Colon (tissue), 2 donors: ENCODE data around the gene EFNA5.

Experiments
- FAIRE-seq: peaks from 2 replicates; lab custom pipeline; 2012; peaks lifted over from hg19 to GRCh38; lab: Jason Lieb, UNC
- donor health status: control.
- donor health status: control.

The EFNA5 gene

DNA sequence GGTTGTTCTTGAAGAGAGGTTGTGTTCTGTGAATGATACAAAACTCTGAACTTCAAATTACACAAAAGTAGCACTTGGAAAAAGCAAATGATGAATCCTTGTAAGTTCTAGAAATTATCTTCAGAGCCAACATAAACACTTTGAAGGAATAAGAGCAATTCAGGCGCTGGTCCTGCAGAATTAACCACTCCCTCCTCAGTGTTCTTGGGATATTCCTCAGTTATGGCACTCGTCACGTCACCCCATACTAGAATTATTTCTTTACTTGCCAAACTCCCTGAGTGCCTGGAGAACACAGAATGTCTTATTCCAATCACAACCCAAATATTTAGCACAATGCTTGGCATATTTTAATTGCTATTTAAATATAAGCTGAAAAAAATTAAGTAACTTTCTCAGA lies 126.3 kb downstream of the EFNA5 start:
- no peak for FAIRE-seq

DNA sequence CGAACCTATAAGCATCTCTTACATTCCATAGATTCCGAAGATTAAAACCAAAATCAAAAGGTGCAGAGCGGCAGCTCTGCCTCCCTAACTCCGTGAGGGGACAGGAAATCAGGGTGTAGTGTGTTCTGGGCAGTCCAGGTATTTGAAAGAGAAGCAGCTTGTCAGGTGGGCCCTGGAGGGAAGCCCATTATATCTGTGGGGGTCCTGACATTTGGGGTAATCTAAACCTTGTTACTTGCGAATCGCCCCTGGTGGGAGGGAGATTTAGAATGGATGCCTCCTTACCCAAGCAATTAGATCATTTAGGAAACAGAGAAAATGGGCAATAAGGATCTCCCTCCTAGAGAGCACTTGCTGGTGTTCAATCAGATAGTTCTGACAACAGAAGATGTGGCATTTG lies 126.9 kb downstream of the EFNA5 start:
- no peak for FAIRE-seq

DNA sequence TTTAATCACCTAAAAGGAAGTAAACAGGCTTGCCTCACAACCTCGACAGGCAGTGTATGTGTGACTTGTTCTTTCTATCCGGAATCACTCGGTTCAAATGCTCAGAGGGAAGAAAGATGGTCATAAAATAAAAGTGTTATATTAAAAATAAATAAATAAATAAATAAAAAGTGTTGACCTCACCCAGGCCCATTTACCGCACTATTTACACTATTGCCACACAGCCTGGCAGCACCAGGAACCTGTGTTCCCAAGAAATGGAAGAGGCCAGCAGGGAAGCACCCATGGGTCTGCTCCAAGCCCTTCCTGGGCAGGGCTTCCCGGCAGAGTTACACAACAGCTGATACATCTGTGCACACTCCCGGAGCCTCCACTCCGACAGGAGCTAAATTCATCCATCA lies 127.9 kb downstream of the EFNA5 start:
- FAIRE-seq: no peak

DNA sequence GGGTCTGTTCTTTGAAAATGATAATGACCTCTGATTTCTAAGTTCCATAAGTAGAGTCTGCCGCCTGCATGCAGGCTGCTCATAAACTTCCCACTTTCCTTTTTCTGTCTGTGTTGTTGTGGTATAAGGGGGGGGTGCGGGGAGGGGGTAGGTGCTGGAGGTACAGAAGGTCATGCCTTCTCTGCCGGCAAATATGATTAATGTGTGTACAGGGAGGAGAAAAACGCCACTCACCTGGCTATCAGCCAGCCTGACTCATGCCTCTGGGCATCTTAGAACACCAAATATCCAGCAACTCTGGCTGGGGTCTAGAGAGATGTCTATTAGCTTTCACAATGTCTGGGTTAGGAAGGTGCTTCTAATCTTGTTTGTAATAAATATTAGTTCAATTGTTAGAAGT lies 128.3 kb downstream of the EFNA5 start:
- no peak for FAIRE-seq

DNA sequence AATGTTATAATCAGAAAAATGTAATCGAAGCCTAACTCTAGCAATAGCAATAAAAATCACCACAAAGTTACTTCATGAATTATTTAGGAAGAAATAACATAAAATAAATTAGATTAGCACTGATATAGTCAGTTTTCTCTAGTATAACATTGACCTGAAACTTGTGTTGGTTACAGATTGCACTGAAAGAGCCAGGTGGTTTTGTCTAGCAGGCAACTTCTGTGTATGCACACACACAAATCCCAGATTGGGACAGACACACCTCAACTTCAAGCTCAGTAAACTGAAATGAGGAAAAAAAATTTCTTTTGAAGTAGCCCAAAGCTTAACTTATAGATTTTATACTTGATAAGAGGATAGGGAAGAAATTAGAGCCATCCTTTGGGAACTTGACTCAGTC lies 129.3 kb downstream of the EFNA5 start:
- no peak for FAIRE-seq

DNA sequence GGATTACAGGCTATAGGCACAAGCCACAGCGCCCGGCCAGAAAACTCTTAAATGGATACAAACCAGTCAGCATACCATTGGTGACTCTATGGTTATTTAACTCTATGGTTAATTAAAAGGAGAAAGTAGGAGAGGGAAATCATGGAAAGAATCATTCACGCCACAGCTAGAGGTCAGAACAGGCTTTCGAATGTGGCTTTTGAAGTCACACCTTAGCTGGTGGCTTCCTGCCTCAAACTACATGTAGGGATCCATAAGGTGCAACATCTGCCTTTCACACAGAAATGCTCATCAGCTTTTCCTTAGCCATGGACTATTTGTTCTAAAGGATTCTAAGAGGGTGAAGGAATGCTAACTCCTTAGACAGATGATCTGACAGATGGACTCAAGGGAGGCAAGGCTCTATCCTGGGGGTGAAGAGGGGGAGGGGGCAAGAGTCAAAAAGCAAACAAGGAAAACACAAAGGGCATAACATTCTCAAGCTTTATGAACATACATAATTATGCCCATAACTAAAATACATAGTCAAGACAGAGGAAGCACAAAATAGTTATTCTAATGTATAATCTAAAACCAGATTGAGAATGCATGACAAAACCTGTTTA lies 130.9 kb downstream of the EFNA5 start:
- FAIRE-seq: peak; percentile 5

DNA sequence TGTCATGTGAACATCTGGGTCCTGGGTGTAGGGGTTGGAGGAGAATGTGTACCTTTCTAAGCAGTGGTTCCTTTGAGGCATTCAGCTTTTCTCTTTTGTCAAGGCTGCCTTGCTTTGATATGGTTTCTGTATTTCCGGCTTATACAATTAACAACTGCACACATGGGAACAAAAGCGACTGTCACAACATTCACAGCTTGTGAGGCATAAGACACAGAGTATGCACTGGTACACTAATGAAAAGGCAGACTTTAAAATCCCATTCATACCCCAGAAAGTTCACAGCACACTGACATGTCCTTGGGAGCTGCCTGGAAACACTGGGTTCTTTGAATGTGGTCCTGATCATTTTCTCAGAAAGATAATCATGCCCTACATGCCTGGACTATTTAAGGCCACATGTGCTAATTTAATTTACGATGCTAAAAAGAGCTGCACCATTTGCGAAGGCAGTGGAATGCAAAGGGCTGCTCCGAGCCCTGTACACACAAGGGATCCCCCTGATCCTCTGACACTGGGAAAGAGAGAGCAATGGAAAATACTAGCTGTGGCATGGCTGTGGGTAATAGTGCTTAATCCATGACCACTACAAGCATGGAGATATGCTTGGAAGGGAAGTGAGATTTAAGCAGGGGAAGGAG lies 131.8 kb downstream of the EFNA5 start:
- no peak for FAIRE-seq

DNA sequence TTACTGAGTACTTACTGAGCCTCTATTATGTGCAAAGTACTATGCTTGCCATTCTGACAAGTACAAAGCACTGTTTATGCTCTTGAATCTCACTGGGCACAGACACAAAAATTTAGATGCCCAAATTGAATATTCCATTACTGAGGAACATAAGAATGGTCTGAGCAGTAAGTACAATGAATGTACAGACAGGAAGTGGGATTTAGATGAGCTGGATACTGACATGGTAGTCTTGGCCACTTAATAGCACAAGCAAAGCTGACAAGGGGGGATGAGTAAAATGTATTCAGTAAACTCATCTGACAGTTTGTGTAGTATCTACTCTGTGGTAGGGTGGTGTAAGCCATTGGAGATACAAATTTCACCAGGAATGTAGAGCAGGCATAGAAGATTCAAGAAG lies 132.4 kb downstream of the EFNA5 start:
- no peak for FAIRE-seq

DNA sequence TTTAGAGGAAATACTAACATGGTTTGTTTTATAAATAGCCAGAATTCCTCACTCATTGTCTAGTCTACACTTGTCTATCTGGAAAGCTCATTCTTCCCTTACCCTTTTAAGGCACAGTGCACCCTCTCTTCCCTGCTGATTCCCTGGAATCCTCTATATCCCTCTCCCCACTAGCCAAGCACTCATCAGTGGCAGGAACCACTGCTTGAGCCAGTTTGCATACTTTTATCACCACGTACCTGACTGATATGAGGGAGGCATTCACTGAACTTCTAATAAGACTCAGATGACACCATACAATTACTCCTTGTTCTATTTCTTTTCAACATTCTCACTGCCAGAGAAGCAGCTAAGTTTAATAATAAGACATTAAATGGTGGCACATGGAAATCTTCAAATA lies 134.9 kb downstream of the EFNA5 start:
- no peak for FAIRE-seq

DNA sequence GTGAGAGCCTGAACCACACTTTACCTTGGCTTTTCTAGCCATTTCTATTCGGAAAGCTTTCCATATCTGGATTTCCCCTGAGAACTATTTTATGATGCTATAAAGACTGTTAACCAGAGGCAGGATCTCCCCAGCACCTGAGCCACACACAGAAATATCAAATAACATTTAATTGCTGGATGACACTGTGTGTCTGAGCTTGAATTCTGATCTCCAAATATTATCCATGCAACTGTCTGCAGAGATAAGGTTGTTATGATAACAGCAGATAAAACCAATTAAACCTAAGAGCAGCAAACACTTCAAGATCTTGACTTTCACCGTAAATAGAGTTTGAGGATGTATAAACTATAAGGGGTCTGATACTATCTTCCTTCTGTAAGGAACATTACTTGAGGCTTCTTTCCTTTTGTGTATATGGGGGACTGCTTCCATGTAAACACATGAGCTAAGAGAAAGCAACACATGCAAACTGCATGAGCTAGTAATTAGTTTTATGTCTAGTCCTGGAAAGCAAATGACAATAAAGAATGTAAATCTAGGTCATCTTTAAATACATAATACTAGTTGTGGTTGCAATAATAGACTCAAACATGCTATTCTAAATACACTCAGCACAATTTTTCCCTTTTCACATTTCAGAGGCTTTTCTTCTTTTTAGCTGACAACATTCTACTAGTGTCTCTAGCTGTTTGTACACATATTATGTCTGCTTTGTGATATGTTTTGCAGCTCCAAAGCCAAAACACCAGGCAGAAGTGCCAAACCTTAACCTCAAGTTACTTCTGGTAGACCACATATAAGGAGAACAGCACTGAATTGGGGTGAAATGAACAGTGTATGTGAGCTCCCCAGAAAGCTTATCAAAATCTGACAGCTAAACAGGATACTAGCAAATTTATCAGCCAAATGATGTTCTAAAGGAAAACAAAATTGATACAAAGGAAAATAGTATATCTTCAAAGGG lies 136.5 kb downstream of the EFNA5 start:
- no peak for FAIRE-seq

DNA sequence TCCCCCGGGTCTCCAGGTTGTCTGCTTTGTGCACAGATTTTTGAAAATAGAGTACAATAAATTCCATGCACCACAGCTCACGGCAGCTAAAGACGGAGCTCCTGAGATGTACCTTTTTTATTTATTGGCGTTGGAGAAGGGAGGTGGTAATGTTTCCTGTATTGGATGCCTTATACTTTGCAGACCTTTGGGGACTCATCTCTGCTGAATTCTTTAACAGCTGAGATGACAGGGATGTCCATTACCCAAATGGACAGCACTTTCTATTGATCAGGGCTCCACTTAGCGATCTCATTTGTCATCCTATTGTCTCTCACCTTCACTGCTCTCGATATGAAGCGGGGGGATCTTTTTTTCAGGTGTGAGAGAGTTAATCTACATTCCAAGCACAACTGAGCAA lies 137.8 kb downstream of the EFNA5 start:
- no peak for FAIRE-seq

DNA sequence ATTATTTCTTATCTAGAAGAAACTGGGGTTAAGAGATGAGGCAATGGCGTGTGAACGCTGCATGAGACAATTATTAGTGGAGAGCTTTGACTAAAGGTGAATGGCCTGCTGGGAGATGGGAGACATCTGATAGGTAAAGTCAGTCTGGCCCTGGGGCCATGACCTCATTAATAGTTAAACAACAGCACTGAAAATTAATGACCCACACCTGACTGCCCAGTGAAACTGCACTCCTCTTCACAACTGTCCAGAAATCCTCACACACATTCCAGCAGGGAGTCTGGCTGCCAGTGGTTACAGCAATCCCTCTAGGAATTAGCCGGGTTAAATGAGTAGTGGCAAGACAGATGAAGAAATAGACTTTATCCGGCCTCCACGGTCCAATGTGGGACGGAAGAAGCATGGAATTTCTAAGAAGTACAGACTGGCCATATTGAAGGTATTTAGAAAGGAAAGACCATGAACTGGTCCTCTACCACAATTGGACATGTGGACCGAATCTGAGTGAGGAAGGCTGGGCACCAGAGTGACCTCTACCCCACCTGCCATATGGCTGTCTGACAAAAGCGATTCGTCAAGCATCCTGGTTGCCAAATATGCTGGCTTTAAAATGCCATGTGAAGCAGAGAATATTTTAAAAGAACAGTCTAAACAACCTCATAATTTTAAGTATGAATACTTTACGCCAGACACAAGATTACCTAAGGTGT lies 138.4 kb downstream of the EFNA5 start:
- FAIRE-seq: no peak

DNA sequence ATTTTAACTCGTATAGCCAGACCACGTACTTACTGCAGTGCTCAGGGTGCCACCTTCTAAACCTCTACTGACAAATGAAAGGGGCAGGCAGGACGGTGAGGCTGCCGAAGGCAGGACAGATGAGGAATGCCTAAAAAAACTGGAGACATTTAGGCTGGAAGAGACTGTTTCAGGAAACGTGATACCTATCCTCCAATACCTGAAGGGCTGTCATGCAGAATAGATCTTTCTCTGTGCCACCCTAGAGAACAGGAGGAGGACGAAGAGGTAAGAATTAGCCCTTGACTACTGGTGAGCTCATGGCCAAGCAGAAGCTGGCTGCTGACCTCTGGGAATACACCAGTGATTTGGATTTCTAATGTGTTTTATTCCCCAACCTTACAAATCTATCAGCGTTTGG lies 139.4 kb downstream of the EFNA5 start:
- no peak for FAIRE-seq

DNA sequence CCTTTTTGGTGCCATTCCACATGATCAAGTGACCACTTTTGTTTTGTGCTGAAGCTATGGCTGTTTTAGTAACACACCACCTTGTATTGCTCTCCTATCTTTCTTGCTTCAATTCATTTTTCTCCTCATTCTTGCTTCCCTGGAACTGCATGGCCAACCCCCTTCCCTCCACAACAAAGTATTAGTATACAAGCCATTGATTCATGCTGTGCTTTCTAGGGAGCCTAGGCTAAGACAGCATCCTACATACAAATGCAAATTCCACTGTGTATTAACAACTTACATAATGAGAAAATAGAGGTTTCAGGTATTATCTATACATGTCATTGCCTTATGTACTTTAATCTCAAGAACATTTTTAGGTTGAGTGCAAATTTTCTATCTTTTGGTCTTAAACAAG lies 141.1 kb downstream of the EFNA5 start:
- no peak for FAIRE-seq

DNA sequence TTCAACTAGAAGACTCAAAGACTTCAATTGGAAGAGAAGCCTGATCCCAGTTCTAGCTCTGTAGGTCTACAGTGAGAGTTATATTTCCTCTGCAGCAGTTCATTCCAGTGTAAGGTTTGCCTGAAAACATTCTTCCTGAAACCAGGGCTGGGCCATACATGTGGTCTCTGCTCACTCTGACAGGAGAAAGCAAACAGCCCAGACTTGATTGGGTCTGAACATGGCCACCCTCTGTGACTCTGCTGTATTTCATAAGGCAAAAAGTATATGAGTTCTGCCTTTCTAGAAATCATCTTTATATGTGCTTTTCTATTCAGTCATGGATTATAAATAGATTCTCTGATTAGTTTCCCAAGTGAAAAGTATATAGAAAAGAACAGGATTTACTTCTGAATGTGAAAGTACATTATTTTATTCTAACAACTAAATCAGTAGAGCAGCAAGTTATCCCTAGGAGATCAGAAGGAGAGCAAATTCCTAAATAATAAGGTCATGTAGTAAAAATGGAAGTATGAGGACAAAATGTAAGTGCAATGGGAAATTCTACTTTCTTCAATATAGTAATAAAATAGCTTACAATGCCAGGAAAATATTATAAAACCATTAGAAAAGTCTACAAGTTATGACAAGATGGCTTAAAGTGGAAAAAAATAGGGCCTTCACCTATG lies 144.3 kb downstream of the EFNA5 start:
- FAIRE-seq: no peak

DNA sequence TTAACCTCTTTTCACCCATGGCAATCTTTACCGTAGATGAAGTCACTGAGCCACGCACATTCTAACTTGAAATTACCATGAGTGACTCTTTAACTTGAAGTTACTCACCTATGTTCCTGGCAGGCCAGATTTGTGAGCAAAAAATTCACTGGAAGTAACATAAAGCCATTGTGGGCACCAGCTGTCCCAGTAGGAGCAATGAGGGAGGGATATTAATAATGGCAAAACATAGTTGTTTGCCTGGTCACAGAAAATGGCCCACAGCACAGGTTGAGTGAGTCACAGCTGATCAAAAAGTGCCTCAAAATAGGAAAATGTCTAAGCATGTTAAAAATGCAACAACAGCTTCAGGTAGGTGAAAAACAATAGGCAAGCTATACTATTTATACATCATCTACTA lies 146.6 kb downstream of the EFNA5 start:
- FAIRE-seq: no peak

DNA sequence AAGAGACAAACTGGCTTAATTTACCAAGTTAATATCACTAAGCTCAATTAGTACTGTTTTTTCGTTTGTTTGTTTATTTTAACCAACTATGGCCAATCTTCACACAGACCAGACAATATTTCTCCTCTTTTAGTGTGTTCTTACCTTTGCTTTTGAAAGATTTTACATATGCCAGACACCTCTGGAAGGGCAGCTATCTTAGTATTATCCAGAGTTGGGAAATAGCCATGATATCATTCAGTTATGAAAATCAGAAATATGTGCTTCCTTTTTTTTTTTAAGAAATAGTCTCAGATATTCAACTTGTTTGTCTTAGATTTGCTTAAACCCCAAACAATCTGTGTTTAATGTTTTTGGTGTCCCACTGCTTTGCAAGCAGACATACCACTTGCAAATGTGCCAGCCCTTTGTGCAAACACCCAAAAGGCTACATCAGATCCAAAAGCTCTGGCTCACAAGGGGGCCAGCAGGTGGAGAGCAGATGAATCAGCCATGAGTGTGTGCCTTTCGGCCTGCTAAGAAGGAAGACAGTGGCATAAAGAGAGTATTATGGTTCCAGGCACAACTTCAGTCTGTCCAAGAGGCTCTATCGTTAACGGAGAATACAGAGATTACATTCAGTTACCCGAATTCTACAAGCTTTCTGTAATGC lies 147.6 kb downstream of the EFNA5 start:
- FAIRE-seq: no peak

DNA sequence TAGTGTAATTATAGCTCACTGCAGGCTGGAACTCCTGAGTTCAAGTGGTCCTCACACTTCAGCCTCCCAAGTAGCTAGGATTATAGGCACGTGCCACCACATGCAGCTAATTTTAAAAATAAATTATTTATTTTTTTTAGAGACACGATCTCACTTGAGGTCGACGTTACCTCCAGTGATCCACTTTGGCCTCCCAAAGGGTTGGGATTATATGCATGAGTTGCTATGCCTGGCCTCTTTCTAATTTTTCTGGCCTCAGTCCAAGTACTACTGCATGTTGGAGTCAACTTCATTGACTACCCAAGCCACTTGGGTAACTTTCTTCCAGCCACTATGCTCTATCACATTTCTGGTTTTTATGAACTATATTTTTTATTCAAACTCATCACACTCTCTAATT lies 148.3 kb downstream of the EFNA5 start:
- no peak for FAIRE-seq

DNA sequence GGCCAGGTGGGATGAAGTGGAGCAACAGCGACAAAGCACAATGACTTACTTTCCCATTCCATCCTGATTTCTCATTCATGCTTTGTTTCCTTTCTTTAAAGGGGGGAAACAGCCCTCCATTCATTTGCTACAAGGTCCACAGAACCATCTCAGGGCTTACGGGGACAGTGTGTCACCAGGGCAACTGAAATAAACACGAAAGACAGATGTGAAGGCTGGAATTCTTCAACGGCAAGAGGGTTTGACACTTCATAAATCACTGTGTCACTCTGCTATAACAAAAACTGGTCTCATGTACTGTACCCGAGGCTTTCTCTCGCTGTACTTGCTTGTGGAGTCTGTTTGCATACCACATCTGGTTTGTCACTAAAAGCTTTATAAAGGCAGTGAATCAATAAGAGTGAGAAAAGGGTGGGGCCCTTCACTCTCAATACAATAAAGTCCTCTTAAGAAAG lies 150.8 kb downstream of the EFNA5 start:
- FAIRE-seq: no peak

DNA sequence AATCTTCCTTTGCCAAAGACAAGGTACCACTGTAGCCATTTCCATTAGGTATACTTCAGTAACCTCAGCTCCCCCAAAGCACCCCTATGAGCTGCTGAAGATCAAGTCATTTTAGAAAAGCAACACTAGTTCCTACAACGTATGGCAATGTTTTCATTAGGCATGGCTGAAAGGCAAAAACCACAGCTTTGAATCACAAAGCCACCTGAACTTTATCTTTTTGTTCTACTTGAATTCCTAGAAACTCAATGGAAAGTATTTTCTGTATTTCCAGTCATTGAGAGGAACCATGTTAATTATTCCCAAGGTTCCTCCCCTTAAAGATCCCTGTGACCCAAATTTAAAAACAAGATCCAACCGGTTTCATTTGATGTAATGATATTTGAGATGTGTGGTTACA lies 152.1 kb downstream of the EFNA5 start:
- FAIRE-seq: no peak

DNA sequence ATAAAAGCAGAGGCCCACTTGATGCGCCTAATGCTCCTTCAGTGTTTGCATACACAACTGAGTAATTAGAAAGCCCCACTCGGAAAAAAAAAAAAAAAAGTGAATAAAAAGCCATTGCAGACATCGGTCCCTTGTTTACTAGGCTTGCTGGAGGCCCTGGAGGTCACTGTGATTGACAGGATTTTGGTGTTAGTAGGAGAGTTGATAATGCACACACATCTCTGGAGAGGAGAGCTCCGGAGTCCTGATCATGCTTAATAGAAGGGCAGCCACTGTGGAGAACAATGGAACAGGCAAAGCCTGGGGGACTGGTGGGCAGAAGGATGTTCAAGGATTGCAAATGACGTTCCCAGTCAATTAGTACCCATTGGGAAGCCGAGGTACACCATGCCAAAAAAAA lies 152.5 kb downstream of the EFNA5 start:
- FAIRE-seq: no peak
